ENCODE results near the gene POLR1D. TPM values are rescaled to one million over a fixed set of nuclear protein-coding genes. Genes with fewer than 3 reads are reported as not detected.

The POLR1D gene
- total RNA-seq, 1 donor from 2014 or later: 120 TPM

DNA sequence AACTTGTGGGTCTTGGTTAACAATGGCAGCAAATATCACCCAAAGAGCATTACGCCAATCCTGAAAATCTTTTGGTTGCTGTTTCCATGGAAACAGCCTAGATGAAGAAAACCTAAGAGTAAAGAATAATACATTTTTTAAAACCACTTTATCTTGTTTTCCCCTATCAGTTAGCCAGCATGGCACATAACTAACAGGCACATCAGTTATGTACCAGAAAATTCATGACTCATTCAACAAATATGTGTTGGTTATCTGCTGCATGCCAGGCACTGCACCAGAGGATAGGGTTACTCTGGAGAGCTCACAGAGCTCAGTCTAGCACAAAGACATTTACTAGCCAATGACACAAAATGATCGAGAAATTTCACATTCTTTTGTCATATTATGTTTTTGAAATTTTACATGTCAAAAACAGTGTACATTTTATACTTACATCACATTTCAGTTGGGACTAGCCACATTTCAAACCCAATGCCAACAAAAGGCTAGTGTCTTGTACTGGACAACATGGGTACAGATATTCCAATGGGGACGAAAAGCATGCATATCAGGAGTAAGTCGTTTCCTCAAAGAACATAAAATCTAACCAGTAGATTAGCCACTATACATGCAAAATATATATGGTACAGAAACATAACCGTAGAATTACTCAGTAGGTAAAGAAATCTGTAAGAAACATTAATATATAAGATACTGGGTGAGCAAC, 21.7 kb upstream of the POLR1D start:
- Mint-ChIP-seq H3K4me1 (peaks cover 12% of the 10 kb centered on the region), H3K36me3 (no peaks in the 10 kb centered on the region), H3K9me3 (no peaks in the 10 kb centered on the region), H3K4me3 (no peak overlapping the region), H3K27me3 (ENCODE audit: insufficient read depth, low read depth) (no peaks in the 10 kb centered on the region), H3K27ac (no peak overlapping the region)
- TF ChIP-seq EZH2 (IDR thresholded peaks at IDR 0.05) (no peak), EZH2phosphoT487 (IDR thresholded peaks at IDR 0.05) (no peak)
- TF ChIP-seq, protein P1, sequence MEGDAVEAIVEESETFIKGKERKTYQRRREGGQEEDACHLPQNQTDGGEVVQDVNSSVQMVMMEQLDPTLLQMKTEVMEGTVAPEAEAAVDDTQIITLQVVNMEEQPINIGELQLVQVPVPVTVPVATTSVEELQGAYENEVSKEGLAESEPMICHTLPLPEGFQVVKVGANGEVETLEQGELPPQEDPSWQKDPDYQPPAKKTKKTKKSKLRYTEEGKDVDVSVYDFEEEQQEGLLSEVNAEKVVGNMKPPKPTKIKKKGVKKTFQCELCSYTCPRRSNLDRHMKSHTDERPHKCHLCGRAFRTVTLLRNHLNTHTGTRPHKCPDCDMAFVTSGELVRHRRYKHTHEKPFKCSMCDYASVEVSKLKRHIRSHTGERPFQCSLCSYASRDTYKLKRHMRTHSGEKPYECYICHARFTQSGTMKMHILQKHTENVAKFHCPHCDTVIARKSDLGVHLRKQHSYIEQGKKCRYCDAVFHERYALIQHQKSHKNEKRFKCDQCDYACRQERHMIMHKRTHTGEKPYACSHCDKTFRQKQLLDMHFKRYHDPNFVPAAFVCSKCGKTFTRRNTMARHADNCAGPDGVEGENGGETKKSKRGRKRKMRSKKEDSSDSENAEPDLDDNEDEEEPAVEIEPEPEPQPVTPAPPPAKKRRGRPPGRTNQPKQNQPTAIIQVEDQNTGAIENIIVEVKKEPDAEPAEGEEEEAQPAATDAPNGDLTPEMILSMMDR (IDR thresholded peaks at IDR 0.05): no peak
- no peak overlapping the region for H2AFZ ChIP-seq (replicated peaks)
- peaks cover 34% of the 10 kb centered on the region for H3K79me2 ChIP-seq (ENCODE audit: low read depth)
- H3K36me3 ChIP-seq: no peaks in the 10 kb centered on the region
- no peaks in the 10 kb centered on the region for H3K27me3 ChIP-seq
- H3K4me3 ChIP-seq: no peak overlapping the region
- H3K4me2 ChIP-seq: no peak overlapping the region
- no peak overlapping the region for H3K27ac ChIP-seq
- no peaks in the 10 kb centered on the region for H3F3A ChIP-seq (ENCODE audit: low read depth)
- H3K9ac ChIP-seq: no peak overlapping the region
- H3K9me3 ChIP-seq (ENCODE audit: low read depth): no peaks in the 10 kb centered on the region
- peaks cover 17% of the 10 kb centered on the region for H4K20me1 ChIP-seq (ENCODE audit: low read depth)
- peaks cover 12% of the 10 kb centered on the region for H3K4me1 ChIP-seq
- no peak for DNase-seq (ENCODE audit: low spot score)

DNA sequence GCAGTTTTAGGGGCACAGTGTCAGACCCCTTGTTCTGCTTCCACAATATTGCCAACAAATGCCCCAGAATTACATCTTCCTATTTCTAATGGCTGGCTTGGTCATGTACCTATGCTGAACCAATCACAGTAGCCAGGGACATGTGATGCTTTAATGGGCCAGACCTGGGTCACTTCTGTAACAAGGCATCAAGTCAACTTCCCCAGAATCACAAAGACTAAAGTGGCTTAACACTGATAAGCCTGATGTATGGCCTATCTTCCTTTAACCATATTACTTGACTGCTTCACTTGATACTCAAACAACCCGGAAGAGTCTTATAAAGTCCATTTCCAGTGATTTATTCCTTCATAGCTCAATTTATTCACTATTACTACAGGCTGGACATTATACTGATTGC, 21.0 kb upstream of the POLR1D start:
- Histone ChIP-seq H3K27me3 (no peaks in the 10 kb centered on the region), H3F3A (ENCODE audit: low read depth) (no peaks in the 10 kb centered on the region), H3K4me3 (no peak overlapping the region), H3K36me3 (no peaks in the 10 kb centered on the region), H2AFZ (replicated peaks) (no peak overlapping the region), H3K4me1 (peaks cover 13% of the 10 kb centered on the region), H3K9ac (no peak overlapping the region), H3K4me2 (no peak overlapping the region), H4K20me1 (ENCODE audit: low read depth) (peaks cover 17% of the 10 kb centered on the region), H3K79me2 (ENCODE audit: low read depth) (peaks cover 40% of the 10 kb centered on the region), H3K27ac (no peak overlapping the region), H3K9me3 (ENCODE audit: low read depth) (no peaks in the 10 kb centered on the region)
- Mint-ChIP-seq H3K4me1 (peaks cover 12% of the 10 kb centered on the region), H3K36me3 (no peaks in the 10 kb centered on the region), H3K27me3 (ENCODE audit: insufficient read depth, low read depth) (no peaks in the 10 kb centered on the region), H3K27ac (no peak overlapping the region), H3K9me3 (no peaks in the 10 kb centered on the region), H3K4me3 (no peak overlapping the region)
- TF ChIP-seq EZH2 (IDR thresholded peaks at IDR 0.05) (no peak), EZH2phosphoT487 (IDR thresholded peaks at IDR 0.05) (no peak)
- TF ChIP-seq, protein P1 (IDR thresholded peaks at IDR 0.05): no peak
- no peak for DNase-seq (ENCODE audit: low spot score)

DNA sequence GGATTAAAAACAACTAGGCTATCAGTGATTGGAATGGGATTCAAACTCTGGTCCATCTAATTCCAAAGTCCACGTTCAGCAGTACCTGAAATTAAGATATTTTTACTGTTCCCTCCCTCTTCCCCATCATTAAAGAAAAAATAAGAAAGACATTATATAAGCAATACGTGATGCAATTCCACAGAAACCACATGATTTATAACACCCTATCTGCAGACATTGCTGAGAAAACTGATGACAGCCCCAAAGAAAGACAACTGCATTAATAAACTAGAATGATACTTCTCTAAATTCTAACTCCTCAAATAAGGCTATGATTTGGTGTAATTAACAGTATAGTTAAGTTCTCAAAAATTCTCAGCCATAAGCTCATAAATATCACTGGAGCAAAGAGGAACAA, 20.5 kb upstream of the POLR1D start:
- Histone ChIP-seq H3F3A (ENCODE audit: low read depth) (no peaks in the 10 kb centered on the region), H2AFZ (replicated peaks) (no peak overlapping the region), H3K27ac (no peak overlapping the region), H3K4me2 (no peak overlapping the region), H3K4me1 (peaks cover 13% of the 10 kb centered on the region), H3K79me2 (ENCODE audit: low read depth) (peaks cover 44% of the 10 kb centered on the region), H3K9me3 (ENCODE audit: low read depth) (no peaks in the 10 kb centered on the region), H3K4me3 (no peak overlapping the region), H4K20me1 (ENCODE audit: low read depth) (peaks cover 17% of the 10 kb centered on the region), H3K27me3 (no peaks in the 10 kb centered on the region), H3K36me3 (no peaks in the 10 kb centered on the region), H3K9ac (no peak overlapping the region)
- Mint-ChIP-seq H3K4me1 (peaks cover 12% of the 10 kb centered on the region), H3K4me3 (no peak overlapping the region), H3K9me3 (no peaks in the 10 kb centered on the region), H3K27me3 (ENCODE audit: insufficient read depth, low read depth) (no peaks in the 10 kb centered on the region), H3K36me3 (no peaks in the 10 kb centered on the region), H3K27ac (no peak overlapping the region)
- TF ChIP-seq, protein P1 (IDR thresholded peaks at IDR 0.05): no peak
- TF ChIP-seq EZH2 (IDR thresholded peaks at IDR 0.05) (no peak), EZH2phosphoT487 (IDR thresholded peaks at IDR 0.05) (no peak)
- no peak for DNase-seq (ENCODE audit: low spot score)
